GM23338 (cell line): Measurements from ENCODE around the gene SMG9.

Experiments used
- CREB1 ChIP-seq: fragments of 250-450 bp; sonication (Bioruptor Pico); IDR thresholded peaks from 2 replicates; pipeline ENCODE4 v1.5.0; 2020; ENCODE audit warnings: low read depth, mild to moderate bottlenecking, moderate library complexity
- EZH2phosphoT487 ChIP-seq: fragments of 200-600 bp; sonication (generic); IDR thresholded peaks from one replicate; pipeline ENCODE4 v1.8.1; 2018; ENCODE audit warnings: antibody characterized with exemption; ENCODE audit not compliant: unreplicated experiment
- JUNB ChIP-seq: IDR thresholded peaks from one replicate; pipeline ENCODE4 v1.6.1; 2016; ENCODE audit warnings: antibody characterized with exemption; ENCODE audit not compliant: unreplicated experiment
- POLR2AphosphoS5 ChIP-seq: IDR thresholded peaks from 2 replicates; pipeline ENCODE4 v1.6.1; 2016; ENCODE audit warnings: antibody characterized with exemption, low read depth
- TF ChIP-seq, protein P1 (sequence below), 2 experiments: fragments of 200-600 bp in 1 of 2; sonication (generic) in 1 of 2; conservative IDR thresholded peaks; 2 replicates each; pipeline versions ENCODE4 v1.5.1 to v1.6.1; 2016 to 2017; ENCODE audit warnings: antibody characterized with exemption in 2 of 2, low read depth in 2 of 2, mild to moderate bottlenecking in 2 of 2, moderate library complexity in 1 of 2
- TF ChIP-seq, protein P2 (sequence below): IDR thresholded peaks from one replicate; pipeline ENCODE4 v1.6.1; 2018; ENCODE audit warnings: antibody characterized with exemption; ENCODE audit not compliant: unreplicated experiment

DNA sequence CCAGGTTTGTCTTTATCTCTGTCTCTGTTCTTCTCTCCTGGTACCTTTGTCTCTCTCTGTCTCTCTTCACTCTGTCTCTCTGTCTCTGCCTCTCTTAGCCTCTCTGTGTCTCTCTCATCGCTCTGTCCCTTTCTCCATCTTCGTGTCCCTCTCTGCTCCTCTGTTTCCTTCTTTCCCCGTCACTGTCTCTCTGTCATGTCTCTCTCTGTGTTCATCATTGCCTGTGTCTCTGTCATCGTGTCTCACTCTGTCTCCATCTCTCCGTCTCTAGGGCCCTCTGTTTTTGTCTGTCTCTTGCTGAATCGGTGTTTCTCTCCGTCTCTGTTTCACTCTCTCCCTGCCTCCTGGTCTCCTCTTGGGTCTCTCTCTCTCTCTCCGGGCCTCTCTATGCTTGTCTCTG, 28.9 kb upstream of the SMG9 start:
- no peak for TF ChIP-seq CREB1 (CRISPR knock-in tag)
- no peak for TF ChIP-seq POLR2AphosphoS5
- TF ChIP-seq, protein P1, sequence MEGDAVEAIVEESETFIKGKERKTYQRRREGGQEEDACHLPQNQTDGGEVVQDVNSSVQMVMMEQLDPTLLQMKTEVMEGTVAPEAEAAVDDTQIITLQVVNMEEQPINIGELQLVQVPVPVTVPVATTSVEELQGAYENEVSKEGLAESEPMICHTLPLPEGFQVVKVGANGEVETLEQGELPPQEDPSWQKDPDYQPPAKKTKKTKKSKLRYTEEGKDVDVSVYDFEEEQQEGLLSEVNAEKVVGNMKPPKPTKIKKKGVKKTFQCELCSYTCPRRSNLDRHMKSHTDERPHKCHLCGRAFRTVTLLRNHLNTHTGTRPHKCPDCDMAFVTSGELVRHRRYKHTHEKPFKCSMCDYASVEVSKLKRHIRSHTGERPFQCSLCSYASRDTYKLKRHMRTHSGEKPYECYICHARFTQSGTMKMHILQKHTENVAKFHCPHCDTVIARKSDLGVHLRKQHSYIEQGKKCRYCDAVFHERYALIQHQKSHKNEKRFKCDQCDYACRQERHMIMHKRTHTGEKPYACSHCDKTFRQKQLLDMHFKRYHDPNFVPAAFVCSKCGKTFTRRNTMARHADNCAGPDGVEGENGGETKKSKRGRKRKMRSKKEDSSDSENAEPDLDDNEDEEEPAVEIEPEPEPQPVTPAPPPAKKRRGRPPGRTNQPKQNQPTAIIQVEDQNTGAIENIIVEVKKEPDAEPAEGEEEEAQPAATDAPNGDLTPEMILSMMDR (conservative IDR thresholded peaks at IDR 0.05; ENCODE audit: low read depth in 2 of 2): no peak
- no peak for TF ChIP-seq EZH2phosphoT487
- TF ChIP-seq JUNB: no peak
- TF ChIP-seq, protein P2, sequence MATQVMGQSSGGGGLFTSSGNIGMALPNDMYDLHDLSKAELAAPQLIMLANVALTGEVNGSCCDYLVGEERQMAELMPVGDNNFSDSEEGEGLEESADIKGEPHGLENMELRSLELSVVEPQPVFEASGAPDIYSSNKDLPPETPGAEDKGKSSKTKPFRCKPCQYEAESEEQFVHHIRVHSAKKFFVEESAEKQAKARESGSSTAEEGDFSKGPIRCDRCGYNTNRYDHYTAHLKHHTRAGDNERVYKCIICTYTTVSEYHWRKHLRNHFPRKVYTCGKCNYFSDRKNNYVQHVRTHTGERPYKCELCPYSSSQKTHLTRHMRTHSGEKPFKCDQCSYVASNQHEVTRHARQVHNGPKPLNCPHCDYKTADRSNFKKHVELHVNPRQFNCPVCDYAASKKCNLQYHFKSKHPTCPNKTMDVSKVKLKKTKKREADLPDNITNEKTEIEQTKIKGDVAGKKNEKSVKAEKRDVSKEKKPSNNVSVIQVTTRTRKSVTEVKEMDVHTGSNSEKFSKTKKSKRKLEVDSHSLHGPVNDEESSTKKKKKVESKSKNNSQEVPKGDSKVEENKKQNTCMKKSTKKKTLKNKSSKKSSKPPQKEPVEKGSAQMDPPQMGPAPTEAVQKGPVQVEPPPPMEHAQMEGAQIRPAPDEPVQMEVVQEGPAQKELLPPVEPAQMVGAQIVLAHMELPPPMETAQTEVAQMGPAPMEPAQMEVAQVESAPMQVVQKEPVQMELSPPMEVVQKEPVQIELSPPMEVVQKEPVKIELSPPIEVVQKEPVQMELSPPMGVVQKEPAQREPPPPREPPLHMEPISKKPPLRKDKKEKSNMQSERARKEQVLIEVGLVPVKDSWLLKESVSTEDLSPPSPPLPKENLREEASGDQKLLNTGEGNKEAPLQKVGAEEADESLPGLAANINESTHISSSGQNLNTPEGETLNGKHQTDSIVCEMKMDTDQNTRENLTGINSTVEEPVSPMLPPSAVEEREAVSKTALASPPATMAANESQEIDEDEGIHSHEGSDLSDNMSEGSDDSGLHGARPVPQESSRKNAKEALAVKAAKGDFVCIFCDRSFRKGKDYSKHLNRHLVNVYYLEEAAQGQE: no peak
